GM18870 (cell line): ENCODE results near the gene ALDH1A2.
"Not testable (repeated sequence)": the region's sequence is repeated elsewhere in the genome, so short reads cannot be mapped to it uniquely, and the experiment has no call there.

Experiments used
- ATAC-seq: cut with Tn5 transposase; IDR thresholded peaks from one replicate; pipeline ENCODE4 v1.9.1; 2021; ENCODE audit warnings: moderate library complexity; ENCODE audit not compliant: unreplicated experiment

Gene ALDH1A2

GRCh38 chr15:58043192-58043903, 22.2 kb downstream of the ALDH1A2 start:
- no peak for ATAC-seq

DNA sequence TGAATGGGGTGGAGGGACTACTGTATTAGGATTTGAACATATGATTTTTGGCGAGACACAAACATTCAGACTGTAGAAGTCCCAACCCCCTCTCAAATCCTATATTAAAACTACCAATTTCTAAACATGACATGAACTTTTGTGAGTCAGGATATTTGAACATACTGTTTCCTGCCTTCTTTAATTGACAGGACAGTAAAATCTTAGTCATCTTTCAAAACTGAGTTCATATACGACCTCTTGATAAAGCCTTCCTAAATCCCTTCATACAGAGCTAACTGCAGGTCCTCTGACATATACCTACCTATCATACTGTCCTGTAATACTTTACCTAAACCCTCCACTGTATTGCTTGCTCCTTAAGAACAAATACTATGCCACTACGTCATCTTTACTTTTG, 23.5 kb downstream of the ALDH1A2 start:
- no peak for ATAC-seq

- ATAC-seq: no peak
These were observed 25.4 kb downstream of the ALDH1A2 start for GRCh38 chr15:58040150-58040549.

DNA sequence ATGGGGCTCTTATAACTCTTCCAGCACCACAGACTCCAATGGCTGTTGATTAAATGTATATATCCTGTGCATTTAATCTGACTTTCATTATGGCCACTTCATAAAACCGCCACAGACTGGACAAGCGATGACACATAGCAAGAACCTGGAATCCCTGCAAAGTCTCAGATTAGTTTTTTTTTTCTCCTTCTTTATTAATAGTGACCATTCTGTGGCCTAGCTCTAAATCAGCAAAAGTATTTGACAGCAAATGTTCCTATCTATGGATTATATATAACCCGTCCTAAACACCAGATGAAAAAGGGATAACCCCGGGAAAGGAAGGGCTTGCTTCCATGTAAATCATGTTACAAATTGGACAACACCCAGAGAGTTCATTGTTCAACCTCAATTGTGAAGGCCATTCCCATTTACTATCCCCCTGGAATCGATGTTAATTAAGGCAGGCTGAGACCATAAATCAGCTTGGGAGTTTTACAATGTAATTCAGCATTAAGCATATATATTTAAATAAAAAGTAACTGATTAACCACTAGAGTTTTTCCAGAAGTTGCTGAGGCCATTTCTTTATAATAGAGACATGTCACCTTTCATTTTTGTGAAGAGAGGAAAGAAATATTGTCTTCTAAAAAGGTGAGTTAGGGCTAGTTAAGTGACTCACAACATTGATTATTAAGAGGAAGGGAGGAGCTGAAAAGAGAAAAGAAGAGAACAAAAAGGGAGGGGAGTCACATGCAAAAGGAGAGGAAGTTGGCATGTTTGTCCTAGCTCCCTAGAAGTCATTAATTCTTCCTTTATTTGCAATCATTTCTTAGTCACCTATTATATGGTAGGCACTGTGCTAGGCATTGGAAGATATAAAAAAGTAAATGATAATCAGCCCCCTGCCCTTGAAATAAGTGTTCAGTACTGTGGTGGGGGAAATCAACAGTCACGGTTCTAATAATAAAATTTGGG, 26.2 kb downstream of the ALDH1A2 start:
- no peak for ATAC-seq

- no peak for ATAC-seq
These were observed 27.0 kb downstream of the ALDH1A2 start for GRCh38 chr15:58038426-58039078.

DNA sequence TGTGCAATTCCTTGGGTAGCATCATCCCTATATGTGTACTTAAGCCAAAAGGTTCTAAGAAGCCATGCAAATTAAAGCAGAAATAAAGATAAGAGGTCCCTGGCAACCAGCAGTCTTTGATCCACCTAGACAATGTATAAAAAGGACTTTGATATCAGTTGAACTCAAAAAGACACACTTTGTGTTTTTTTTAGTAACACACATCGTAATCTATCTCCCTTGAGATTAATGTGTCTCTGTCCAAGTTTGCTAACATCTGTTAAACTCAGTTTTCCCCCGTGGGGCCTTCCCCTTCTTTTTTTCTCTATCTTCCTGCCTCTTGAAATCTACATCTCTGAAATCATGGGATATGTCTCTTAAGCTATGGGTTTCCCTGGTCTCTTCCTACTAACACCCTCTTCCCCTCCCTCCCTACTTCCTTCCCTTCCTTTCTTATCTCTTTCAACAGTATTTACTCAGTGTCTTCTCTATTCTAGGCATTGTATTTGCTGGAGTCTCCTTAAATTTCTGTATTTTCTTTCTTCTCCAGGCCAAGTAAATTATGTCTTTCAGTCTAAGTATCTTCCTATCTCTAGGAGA, 27.7 kb downstream of the ALDH1A2 start:
- ATAC-seq: no peak

GRCh38 chr15:58036579-58036978, 28.9 kb downstream of the ALDH1A2 start:
- no peak for ATAC-seq

- not testable (repeated sequence) for ATAC-seq
These were observed 37.1 kb downstream of the ALDH1A2 start for GRCh38 chr15:58028392-58028791.

DNA sequence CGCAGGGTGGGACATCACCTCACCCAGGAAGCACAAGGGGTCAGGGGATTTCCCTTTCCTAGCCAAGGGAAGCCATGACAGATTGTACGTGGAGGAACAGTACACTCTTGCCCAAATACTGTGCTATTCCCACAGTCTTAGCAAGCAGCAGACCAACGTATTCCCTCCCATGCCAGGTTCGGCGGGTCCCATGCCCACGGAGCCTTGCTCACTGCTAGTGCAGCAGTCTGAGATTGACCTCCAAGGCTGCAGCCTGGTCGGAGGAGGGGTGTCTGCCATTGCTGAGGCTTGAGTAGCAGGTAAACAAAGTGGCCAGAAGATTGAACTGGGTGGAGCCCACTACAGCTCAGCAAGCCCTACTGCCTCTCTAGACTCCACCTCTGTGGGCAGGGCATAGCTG, 39.0 kb downstream of the ALDH1A2 start:
- no peak for ATAC-seq

- no peak for ATAC-seq
These were observed 39.5 kb downstream of the ALDH1A2 start for GRCh38 chr15:58026051-58026450.

- no peak for ATAC-seq
These were observed 43.9 kb downstream of the ALDH1A2 start for GRCh38 chr15:58021332-58022230.

DNA sequence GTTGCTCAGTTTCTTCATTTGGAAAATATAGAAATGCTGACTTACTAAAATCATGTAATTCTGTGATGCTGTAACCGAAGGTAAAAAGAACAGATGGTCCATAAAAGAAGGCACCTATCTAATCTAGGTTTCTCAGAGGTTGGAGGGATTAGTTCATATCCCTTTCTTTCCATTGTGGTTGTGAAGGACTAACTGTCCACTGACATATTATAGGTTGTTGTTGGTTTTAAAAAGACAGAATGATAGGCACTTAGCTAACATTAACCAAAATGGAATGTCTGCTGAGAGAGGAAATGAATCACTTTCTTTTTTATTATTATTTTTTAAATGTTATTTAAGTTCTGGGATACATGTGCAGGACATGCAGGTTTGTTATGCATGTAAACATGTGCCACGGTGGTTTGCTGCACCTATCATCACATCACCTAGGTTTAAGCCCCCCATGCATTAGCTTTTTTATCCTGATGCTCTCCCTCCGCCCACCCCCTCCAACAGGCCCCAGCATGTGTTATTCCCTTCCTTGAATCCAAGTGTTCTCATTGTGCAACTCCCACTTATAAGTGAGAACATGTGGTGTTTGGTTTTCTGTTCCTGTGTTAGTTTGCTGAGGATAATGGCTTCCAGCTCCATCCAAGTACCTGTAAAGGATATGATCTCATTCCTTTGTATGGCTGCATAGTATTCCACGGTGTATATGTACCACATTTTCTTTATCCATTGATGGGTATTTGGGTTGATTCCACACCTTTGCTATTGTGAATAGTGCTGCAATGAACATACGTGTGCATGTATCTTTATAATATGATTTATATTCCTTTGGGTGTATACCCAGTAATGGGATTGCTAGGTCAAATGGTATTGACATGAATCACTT, 45.8 kb downstream of the ALDH1A2 start:
- ATAC-seq: no peak

DNA sequence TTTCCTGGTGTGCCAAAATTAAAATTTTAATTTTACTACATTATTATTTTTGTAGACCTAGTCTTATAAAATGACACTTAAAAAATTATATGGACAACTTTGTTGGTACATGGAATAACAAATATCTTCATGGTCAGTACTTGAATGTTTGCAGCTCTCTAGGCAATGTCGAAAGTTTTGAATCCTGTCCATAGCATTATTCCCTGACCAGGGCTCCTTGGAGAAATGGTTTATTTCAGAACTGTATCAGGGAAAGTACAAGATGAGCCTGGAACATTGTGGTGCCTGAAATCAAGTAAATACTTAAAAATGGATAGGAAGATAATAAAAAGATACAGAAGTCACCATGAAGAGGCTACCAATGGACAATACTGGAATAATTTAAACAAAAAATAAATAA, 47.6 kb downstream of the ALDH1A2 start:
- ATAC-seq: no peak

DNA sequence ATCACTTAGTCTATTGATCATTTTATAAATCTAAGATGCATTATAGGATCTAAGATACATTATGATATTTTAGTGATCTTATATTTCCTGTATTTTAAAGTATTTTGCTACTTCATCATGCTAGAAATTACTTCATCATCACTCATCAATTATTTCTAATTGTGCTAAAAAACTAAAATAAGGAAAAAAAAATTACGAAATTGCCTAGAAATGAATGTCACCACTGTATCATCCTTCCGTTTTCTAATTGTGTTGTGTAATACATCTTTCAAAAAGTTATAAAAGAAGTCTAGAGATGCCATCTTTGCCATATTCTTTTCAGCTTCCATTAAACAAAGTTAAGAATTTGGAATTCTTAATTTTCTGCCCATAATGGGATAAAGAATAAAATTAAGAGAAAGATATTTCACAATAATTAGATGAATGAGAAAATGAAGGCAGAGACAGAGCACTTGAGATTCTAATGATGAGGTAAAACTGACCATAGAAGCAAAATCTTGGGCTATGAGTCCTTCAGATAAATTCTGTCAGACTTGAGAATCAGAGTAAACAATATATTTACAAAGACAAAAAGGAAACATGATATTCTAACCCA, 48.8 kb downstream of the ALDH1A2 start:
- no peak for ATAC-seq

DNA sequence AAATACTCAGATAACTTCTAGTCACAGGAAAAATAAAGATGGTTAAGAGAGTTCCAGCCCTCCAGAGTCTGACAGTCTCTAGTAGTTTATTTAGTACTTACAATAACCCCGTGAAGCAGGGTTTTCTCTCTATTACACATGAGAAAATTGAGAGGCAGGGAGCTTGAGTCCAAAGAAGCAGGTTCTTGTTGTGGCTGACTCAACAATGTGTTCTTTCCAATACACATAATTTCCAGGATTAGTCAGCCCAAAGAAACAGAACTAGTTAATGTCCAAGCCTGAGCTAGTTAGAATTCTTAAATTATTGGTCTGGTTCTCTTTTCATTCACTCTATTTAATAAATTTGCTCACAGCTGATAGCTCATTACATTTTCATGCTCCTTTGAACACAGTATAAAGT, 49.9 kb downstream of the ALDH1A2 start:
- ATAC-seq: no peak

- no peak for ATAC-seq
These were observed 51.0 kb downstream of the ALDH1A2 start for GRCh38 chr15:58014470-58014869.

DNA sequence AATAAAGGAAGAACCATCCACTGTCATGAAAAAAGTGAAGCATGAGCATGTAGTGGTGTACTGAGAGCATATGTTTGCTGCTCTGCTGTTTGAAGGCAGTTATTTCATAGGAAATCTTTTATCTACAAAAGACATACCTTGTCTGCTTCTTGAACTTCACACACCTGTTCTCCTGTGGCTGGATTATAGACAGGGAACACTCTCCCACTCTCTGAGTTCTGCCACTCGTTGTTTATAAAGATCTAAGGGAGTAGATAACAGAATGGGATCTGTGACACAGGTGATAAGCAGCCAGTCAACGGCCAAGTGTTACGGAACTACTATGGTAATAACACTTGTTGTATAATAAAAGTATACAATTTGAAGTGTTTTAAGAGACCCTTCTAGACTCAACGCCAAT, 51.5 kb downstream of the ALDH1A2 start:
- ATAC-seq: no peak

DNA sequence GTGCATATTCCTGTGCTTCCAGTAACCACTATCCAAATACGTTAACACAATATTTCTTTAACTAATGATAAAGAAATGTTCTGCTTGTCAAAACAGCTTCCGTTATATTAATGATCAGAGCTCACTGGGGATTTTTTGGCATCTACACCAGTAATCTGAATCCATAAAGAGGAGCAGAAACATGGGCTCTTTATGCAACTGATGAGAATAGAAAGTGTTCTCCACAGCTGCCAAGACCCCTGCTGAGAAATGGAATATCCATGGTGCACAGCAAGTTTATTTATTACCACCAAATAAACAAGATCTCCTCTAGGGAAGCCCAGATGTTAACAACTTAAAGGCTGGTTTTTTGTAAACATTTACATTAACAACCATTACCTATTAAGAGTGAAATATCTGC, 54.5 kb downstream of the ALDH1A2 start:
- no peak for ATAC-seq

GRCh38 chr15:58003810-58004209, 61.7 kb downstream of the ALDH1A2 start:
- ATAC-seq: no peak
